Glomerular visceral epithelial cell (primary cell): ENCODE measurements around the gene CMTM6.
"Not testable (repeated sequence)": the region's sequence is repeated elsewhere in the genome, so short reads cannot be mapped to it uniquely, and the experiment has no call there.

Experiments used
- DNase-seq: peaks from one replicate; pipeline ENCODE4 v3.0.0-alpha.2; 2016; ENCODE audit errors: extremely low spot score

The CMTM6 gene

DNA sequence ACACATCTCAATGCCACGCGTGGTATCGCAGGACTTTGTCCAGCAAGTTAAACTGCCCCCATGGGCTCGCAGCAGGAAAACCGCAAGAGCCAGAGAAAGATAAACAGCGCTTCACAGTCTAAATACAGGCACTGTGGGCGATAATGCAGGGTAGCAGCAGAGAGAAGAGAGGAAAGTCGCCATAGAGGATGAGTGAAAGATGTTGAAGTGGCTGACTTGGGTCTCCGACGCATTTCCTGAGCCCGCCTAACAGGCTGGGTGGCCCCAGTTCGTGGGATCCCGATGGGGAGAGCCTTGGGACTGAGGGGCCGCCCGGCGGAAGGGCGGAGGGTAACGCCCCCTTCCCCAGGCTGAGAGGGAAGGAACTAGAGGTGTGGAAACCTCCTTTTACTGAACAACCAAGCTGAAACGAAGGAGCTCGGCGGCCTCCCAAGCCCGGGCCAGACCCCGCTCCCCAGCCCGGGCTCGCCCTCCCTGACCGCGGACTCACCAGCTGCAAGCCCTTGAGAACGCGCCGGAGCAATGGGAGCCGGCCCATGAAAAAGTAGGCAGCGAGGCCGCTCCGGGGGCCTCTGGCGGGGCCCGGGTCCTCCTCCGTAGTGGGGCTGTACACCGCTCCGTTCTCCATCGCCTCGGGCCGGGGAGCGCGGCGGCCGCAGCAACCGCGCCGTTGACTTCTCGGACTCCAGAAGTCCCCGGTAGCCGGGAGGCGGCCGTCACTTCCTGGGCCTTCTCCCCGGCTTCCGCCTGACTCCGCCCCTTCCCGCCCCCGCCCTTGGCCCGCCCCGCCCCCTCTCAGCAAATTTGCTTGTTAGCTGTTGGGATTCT lies at the start of gene CMTM6:
TSS of gene CMTM6 (minus strand) at position 735 of the 828 bp plus-strand sequence. CDS start at position 628, 107 bp downstream.
- peak; percentile 82 for DNase-seq

- DNase-seq: no peak
Observed at GRCh38 chr3:32552013-32552412, 49.4 kb upstream of the CMTM6 start.

DNA sequence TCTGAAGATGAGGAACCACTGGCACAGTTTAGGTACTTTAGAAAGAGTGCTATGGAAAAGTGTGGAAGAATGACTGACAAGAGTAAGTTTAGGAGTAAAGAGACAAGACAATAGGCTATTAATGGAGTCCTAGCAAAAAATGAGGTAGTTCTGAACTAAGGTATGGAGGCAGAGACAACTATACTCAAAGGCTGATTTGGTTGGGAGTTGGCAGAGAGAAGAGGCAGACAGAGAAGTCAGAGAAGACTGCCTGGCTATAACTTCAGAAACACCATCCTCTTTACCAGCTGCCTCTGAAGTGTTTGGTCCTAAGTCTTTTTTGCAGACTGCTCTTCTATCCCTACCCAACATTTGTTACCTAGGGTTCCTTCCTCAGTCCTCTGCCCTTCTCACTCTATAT lies 48.8 kb upstream of the CMTM6 start:
- DNase-seq: no peak

DNA sequence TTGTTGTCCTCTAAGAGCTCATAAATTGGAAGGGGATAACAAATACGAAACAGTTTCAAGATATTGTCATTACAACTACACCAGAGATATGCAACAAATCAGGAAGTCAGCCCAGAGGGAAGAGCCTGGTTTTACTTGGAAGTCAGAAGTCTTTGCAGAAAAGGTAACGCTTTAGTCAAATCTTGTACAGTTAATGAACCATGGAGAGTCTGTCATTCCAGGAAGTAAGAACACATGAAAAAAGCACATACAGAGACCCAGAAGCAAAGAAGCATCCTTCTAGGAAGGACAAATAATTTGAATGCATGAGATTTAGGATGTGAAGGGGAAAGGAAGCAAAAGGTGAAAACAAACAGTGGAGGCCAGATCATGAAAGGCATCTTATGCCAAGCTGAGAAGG lies 48.4 kb upstream of the CMTM6 start:
- peak; percentile 35 for DNase-seq

DNA sequence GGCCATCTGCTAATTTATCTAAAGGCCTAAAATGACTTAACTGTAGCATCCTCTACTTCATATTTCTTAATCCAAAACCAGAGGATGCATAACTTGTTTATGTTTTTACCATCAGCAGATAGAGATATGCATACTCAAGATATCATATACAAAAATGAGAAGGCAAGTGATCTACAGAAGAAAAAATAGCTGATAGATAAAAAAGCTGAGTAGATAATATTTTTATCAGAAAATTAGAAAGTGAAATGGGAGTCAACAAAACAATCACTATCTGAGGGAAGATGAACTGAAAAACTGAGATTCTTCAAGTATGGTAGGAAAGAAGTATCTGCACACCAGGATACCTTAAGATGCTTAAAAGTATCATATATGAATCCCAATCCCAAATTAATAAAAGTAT lies 42.7 kb upstream of the CMTM6 start:
- no peak for DNase-seq

DNA sequence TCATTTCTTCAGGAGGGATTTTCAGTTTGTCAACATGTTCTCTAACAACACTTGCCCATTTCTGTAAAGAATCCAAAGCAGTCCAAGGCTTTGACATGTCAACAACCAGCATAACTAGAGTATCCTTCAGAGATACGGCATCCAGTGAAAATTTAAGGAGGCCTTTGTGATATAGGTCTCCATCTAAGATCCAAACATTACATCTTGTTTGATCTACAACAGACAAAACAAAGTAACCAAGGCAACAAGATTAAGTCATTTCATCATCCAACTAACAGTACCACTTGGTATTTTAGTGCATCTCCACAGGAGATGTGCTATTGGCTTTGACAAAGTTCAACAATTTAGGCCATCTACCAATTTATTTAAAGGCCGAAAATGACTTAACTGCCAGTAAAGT lies 42.2 kb upstream of the CMTM6 start:
- DNase-seq: no peak

GRCh38 chr3:32542807-32543206 lies 40.2 kb upstream of the CMTM6 start:
- no peak for DNase-seq

DNA sequence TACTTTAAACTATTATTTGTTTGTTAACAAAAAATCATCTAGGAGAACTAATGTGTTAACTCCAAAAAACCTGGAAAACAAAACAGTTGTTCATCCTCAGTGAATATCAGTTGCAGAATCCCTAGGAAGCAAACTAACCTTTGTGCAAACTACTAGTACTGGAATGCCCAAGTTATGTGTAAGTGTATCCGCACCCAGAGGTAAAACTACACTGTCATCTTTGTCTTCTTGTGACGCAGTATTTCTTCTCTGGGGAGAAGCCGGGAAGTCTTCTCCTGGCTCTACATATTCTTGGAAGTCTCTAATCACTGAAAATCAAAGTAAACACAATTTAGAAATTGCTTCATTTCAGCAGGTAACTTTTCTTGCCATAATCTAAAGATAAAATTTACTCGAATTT lies 38.2 kb upstream of the CMTM6 start:
- DNase-seq: no peak

DNA sequence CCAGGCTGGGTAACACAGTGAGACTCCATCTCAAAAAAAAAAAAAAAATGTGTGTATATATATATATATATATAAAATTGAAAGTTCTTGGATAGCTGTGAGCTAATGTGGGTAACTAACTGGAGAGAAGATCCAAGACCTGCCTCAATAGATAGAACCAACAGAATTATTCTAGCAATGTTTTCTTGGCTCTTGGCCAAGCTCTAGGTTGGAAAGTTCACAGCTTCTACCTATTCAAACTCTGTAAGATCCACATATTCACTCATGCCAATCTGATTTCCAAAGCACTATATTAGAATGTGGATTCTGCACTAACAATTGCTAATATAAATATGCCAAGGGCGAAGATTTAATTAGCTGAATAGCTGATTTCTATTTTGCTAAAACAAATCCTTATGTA lies 29.8 kb upstream of the CMTM6 start:
- DNase-seq: no peak

- DNase-seq: no peak
Observed at GRCh38 chr3:32531010-32531647, 28.5 kb upstream of the CMTM6 start.

DNA sequence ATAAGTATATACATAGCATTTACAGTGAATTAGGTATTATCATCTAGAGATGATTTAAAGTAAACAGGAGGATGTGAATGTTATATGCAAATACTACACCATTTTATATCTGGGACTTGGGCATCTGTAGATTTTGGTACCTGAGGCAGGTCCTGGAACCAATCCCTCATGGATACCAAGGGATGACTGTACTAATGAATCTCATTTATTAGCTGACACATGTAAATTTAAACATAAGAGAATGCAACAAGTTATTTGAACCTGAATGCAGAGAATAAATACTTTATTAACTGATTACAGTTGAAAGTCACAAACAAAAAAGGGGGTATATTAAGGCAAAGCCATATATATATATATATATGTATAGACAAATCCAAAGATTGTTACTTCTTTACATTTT lies 23.1 kb upstream of the CMTM6 start:
- DNase-seq: no peak

GRCh38 chr3:32522682-32523081 lies 20.0 kb upstream of the CMTM6 start:
- DNase-seq: peak; percentile 9

- not testable (repeated sequence) for DNase-seq
Observed at GRCh38 chr3:32518921-32519320, 16.3 kb upstream of the CMTM6 start.

- not testable (repeated sequence) for DNase-seq
Observed at GRCh38 chr3:32516751-32517150, 14.1 kb upstream of the CMTM6 start.

DNA sequence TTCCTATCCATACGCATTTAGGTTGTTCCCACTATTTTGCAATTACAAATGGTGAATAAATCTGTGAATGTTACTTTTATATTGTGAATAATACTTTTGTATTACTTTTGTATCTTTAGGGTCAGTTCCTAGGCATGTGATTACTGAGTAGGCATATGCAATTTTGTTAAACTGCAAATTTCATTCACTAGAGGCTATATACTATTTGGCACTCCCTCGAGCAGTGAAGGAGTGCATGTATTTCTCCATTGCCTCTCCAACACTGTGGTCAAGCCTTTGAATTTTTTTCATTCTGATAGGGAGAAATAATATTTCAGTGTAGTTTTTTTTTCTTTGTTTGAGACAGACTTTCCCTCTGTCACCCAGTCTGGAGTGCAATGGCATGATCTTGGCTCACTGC lies 8.4 kb upstream of the CMTM6 start:
- no peak for DNase-seq

DNA sequence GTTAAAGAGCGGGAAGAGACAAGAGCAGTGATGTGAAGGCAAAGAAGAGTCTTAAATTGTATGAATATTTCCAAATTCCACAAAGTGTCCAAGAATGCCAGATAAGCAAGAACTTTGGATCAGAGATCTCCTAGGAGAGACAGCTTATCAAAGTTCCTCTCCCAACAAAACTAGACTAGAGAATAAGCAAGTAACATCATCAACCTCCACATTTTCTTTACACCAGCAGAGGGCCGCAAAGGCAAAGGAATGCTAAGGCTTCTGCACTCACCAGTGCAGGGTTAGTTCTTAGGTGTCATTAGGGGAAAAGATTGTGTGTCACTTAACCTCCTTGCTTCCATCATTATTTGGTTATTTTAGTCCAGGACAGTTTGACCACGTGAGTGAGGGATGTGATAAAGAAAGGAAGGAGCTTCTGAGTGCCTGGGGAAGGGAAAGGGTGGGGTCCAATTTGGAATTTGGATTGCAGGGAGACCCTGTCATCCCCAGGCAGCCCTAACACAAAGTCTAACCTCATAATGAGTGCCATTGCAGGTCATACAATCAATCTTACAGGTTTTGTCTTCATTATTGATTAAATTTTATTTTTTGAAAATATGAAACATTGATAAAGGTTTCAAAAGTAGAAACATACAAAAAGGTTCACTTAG lies 7.5 kb upstream of the CMTM6 start:
- DNase-seq: peak; percentile 66

- no peak for DNase-seq
Observed at GRCh38 chr3:32508711-32509110, 6.1 kb upstream of the CMTM6 start.

GRCh38 chr3:32506466-32506865 lies 3.8 kb upstream of the CMTM6 start:
- DNase-seq: no peak

GRCh38 chr3:32502946-32503286 lies 264 bp upstream of the CMTM6 start:
- no peak for DNase-seq

DNA sequence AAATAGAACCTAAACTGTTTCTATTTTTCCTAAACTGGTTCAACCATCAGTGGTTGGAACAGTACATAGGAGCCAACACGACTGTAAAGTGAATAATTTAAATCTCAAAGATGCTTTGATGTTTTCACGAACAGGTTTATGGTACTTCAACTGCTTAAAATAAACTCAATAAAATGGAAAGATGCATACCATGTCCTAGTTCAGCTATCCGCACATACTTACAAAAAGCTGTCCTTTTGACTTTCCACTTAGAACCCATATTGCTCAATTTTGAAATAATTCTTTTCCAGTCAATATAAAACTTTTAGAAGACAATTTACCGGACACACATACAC lies 902 bp downstream of the CMTM6 start:
- DNase-seq: no peak

GRCh38 chr3:32500880-32501782 lies 1.5 kb downstream of the CMTM6 start:
- no peak for DNase-seq

- no peak for DNase-seq
Observed at GRCh38 chr3:32500231-32500630, 2.4 kb downstream of the CMTM6 start.
